ENCODE results near the gene TMPO. TPM values are rescaled to one million over a fixed set of nuclear protein-coding genes. Genes with fewer than 3 reads are reported as not detected.

The TMPO gene
- total RNA-seq, 1 donor from 2014 or later: 11.8 TPM

Other genes with a start within 250 kb of the TMPO start
- 1,075 TPM for gene SLC25A3, start 78.1 kb downstream of the TMPO start, total RNA-seq
- 7.1 TPM for gene IKBIP, start 129.2 kb downstream of the TMPO start, total RNA-seq
- gene APAF1, start 129.7 kb downstream of the TMPO start, total RNA-seq: 5.1 TPM